HPDE6-E6E7 (cell line): ENCODE measurements around the gene TSPAN33.
"Not testable (repeated sequence)": the region's sequence is repeated elsewhere in the genome, so short reads cannot be mapped to it uniquely, and the experiment has no call there.

Experiments used
- DNase-seq: peaks from one replicate; pipeline ENCODE4 v3.0.0; 2011; ENCODE audit warnings: missing footprints; ENCODE audit errors: extremely low spot score

TSPAN33 gene

DNA sequence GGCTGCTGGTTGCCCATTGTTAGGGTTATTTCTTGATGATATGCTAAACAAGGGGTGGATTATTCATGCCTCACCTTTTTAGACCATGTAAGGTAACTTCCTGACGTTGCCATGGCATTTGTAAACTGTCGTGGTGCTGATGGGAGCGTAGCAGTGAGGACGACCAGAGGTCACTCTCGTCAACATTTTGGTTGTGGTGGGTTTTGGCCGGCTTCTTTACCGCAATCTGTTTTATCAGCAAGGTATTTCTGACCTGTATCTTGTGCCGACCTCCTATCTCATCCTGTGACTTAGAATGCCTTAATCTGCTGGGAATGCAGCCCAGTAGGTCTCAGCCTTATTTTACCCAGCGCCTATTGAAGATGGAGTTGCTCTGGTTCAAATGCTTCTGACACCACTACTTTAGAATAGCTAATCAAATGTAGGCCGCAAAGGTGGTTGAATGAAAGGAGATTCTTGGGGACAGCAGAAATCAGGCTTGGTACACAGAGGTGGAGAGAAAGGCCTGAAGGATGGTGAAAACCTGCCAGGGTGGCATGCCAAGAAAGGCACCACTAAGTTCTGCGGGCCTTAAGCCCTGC is 26.0 kb downstream of the TSPAN33 start:
- no peak for DNase-seq

DNA sequence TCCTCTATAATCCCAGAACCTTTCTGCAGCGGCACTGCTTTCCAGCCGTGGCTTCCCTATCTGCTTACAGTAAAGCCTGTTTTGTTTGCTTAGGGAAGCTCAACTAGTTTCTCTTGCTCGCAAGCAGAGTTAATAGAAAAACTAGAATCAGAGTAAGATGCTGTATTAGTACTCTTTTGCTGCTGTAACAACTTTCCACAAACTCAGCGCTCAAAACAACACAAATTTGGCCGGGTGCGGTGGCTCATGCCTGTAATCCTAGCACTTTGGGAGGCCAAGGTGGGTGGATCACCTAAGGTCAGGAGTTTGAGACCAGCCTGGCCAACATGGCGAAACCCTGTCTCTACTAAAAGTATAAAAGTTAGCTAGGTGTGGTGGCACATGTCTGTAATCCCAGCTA is 29.4 kb downstream of the TSPAN33 start:
- DNase-seq, result not testable (repeated sequence)

DNA sequence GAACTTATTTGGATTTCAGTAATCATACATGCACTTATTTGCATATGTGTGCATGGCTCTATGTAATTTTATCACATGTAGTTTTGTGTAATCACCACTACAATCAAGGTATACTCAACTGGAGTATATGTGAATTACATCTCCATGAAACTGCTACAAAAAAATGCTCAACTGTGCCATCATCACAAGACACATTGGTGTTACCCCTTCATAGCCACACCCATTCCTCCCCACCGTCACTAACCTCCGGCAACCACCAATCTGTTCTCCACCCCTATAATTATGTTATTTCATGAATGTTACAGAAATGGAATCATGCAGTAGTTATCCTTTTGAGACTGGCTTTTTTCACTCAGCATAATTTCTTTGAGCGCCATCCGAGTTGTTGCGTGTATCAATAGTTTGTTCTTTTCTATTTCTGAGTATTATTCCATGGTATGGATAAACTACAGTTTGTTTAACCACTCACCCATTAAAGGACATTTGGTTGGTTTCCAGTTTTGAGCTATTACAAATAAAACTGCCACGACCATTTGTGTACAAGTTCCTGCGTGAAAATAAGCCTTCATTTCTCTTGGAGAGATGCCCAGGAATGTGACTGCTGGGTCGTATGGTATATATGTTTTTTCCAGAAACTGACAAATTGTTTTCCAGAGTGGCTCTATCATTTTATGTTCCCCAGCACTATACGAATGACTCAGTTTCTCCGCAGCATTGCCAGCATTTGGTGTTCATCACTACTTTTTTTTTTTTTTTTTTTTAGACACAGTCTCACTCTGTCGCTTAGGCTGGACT is 32.6 kb downstream of the TSPAN33 start:
- DNase-seq, result no peak

DNA sequence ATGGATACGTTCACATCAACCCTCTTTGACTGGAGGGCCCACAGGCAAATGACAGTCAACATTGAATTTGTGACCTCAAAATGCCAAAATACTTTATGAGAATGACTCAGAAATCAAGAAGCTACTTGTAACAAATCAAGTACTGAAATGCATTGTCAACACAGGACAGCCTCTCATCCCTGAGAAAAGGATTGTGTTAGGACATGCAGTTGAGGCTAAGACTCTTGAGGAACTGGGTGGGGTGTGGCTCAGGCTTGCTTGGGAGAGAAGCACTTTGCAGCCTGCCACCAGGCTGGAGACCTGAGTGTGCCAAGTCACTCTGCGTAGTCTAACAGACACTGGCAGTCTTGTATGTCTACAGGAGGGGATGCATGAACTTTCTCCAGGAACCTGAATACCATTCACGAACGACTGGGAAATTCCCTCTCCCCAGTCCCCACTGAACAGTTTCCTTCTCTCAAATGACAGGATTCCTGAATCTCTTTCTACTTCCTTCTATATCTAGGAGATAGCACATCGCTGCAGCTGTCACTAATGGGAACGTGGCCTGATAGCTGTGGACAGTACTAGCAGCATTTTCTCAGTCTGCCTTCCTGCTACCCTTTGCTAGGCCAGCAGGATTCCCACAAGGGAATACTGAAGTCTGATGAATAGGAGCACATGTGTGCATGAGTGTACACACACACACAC is 40.6 kb downstream of the TSPAN33 start:
- DNase-seq, result peak; percentile 77

DNA sequence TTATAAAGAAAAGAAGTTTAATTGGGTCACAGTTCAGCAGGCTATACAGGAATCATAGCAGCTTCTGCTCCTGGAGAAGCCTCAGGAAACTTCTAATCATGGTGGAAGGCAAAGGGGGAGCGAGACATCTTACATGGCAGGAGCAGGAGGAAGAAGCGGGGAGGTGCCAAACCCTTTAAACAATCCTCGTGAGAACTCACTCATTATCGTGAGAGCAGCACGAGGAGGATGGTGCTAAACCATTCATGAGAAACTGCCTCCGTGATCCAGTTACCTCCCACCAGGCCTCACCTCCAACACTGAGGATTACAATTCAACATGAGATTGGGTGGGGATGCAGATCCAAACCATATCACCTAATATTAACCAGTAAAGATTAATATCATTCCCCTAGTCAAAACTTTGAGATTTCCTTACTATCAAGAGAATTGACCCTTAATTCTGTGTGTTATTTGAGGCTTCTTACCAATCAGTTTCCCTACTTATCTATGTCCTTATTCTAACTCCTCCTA is 42.3 kb downstream of the TSPAN33 start:
- DNase-seq, result no peak

DNA sequence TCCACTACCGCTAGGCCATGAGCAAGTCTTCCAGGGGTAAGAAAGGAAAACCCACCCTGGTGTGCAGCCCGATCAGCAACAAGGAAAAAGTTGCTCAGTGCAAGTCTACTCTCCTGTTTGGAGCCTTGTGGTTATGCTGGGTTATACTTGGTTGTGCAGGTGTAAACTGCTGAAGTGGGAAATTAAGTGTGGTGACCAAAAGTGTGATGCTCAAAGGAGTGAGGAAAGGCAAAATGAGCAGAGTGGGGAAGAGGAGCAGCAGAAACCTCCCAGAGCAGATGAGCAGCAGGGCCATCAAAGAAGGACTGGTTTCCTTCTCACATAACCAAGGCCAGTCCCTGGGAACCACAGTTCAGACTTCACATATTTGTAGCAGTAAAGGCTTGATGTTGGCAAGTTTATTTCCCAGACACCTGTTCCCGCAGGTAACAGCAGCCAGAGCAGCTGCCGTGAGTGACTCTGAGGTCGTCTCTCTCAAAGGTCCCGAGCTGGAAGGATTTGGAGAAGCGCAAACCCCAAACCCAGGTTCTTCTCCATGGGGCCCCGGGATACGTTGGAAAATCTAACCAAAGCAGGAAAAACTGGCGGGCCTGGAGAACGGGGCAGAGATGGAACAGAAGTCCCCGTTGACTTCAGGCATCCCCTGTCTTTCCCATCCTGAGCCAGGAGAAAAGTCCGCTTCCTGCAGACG is 43.3 kb downstream of the TSPAN33 start:
- no peak for DNase-seq

DNA sequence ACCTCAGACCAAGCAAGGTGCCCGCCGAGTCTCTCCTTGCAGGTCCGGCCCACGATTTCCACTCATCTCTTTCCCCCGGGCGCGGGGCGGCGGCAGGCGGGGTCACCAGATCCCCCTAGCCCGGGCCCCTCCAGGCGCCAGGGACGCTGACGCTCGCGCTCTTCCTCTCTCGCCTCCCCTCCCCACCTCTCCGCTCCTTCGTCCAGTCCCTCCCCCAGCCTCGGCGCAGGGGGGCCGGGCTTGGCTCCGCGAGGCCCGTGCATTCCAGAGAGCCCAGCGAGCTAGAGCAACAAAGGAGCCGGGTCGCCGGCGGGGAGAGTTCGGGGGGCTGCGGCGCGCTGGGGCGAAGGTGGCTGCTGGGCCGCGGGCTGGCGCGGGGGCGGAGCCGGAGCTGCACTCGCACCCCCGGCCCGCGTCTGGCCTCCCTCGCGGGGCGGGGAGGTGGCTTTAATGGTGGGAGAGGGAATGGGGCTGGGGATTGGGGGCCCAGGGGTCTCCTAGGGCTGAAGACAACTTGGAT is 43.9 kb downstream of the TSPAN33 start, which contains the start of gene SMO:
SMO (plus strand) TSS at position 262 of the 520 bp plus-strand sequence. CDS start 519 bp downstream, outside the sequence.
- no peak for DNase-seq

DNA sequence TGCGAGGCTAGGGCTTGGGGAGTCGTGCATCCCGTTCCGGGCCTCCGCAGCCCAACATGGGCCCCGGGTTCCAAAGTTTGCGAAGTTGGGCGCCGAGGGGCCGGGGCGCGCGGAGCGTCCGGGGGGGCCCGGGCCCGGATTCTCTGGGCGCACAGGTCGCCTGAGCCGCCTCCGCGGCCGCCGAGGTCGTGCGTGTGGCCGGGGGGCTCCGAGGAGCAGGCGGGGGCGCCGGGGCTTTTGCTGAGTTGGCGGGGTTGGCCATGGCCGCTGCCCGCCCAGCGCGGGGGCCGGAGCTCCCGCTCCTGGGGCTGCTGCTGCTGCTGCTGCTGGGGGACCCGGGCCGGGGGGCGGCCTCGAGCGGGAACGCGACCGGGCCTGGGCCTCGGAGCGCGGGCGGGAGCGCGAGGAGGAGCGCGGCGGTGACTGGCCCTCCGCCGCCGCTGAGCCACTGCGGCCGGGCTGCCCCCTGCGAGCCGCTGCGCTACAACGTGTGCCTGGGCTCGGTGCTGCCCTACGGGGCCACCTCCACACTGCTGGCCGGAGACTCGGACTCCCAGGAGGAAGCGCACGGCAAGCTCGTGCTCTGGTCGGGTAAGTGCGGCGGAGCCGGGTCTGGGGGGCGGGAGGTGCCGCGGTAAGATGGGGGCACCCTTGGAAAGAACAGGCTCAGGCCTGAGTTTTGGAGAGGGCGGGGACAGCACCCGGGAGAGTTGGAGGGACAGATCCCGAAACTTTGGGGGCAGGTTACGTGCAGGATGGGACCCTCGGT is 44.6 kb downstream of the TSPAN33 start:
- DNase-seq, result no peak

DNA sequence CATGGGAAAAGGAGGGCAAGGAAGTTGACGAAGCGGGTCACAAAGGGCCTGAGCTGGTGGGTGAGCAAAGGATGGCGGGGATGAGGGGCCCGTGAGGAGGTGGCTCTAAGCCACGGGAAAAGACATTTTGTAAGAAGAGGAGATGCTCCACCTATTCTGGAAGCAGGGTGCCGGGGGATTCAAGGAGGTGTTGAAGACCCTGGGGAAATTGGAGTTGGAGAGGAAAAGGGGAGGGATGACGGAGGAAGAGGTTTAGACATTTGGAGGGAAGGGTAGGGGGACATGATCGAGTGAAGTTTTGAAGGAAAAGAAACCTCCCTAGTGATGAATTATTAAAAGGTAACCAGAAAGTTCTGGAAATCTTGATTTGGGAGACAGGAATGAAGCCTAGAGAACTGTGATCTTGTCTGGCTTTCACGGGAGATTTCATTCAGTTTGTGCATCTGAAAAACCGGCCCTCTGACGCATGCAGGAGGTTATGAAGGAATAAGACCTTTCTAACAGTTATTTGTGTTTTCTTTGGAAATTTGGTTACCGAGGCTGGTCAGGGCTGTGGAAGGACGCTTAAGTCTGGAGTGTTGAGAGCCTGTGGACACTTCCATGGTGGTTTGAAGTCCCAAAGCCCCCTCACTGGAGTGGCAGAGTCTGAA is 45.3 kb downstream of the TSPAN33 start:
- no peak for DNase-seq

DNA sequence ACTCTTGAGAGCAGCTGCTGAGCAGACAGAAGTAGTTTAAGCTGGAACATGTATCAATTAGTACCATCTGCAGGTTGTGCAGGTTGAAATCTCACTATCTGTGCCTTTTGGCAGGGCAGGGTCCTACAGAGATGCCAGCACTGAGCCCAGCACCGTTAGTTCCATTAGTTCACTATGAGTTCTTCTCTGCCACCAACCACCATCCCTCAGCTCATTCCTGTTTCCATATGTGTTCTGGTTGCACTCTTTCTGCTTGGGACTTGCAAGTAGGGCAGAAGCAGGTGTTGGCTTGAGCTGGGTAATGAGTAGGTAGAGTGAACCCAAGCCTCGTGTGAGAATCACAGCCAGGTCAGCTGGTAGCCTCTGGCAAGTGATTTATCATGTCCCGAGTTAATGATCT is 46.8 kb downstream of the TSPAN33 start:
- DNase-seq, result no peak

DNA sequence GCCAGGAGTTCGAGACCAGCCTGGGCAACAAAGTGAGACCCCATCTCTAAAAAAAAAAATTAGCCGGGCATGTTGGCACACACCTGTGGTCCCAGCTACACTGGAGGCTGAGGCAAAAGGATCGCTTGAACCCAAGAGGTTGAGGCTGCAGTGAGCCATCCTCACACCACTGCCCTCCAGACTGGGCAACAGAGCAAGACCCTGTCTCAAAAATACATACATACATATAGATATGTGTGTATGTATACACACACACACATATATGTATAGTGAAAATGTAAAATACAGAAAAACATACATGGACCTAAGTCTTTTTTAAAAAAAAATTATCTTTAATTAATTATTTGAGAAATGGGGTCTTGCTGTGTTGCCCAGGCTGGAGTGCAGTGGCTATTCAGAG is 49.4 kb downstream of the TSPAN33 start:
- DNase-seq, result no peak

DNA sequence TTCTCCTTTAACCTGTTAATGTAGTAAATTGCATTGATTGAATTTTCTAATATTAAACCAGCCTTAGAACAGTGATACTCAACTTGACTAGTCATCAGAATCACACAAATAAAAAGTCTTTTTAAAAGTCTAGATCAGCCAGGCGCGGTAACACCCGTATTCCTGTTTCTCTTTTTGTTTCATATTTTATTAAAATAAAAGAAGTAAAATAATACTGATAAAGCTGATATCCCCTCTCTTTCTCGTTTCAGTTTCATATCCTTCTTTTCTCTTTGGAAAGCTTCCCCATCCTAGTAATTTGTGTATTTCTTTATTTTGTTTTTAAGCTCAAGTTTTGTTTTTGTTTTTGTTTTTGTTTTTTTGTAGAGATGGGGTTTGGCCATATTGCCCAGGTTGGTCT is 53.3 kb downstream of the TSPAN33 start:
- no peak for DNase-seq

DNA sequence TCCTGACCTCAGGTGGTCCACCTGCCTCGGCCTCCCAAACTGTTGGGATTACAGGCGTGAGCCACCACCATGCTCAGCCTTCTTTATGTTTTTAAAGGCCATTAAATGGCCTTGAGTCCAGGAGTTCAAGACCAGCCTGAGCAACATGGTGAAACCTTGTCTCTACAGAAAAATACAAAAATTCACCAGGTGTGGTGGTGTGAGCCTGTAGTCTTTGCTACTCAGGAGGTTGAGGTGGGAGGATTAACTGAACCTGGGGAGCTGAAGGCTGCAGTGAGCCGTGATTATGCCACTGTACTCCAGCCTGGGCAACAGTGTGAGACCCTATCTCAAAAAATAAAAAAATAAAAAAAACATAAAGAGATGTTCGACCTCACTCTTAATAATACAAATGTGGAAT is 54.9 kb downstream of the TSPAN33 start:
- DNase-seq, result no peak

DNA sequence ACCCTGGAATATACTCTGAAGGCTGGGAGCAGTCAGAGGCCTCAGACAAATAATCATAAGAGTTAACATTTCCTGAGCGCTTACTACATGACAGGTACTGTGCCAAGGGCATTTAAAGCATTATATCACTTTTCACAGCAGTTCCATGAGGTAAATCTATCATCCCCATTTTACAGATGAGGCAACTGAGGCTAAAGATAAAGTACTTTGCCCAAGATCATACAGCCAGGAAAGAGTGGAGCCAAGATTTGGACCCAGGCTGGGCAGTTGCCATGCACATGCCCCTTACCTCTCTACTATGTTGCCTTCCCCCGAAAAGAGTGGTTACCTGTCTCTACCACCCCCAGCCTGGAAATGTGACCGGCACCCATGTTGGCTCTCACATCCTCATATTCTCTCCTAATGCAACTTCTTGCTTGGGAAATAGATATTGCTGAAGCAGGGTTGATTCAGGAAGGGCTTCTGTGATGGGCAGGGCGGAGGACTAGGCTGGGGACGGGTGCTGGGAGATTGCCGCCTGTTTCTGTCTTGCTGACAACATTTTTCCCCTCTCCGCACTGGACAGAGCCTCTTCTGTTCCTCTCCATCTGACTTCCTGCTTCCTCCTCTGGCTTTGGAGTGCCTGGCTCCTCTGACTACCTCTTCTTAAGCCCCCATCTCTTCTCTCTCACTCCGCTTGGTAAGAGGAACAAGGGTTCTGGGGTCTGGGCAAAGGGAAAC is 57.7 kb downstream of the TSPAN33 start:
- no peak for DNase-seq

DNA sequence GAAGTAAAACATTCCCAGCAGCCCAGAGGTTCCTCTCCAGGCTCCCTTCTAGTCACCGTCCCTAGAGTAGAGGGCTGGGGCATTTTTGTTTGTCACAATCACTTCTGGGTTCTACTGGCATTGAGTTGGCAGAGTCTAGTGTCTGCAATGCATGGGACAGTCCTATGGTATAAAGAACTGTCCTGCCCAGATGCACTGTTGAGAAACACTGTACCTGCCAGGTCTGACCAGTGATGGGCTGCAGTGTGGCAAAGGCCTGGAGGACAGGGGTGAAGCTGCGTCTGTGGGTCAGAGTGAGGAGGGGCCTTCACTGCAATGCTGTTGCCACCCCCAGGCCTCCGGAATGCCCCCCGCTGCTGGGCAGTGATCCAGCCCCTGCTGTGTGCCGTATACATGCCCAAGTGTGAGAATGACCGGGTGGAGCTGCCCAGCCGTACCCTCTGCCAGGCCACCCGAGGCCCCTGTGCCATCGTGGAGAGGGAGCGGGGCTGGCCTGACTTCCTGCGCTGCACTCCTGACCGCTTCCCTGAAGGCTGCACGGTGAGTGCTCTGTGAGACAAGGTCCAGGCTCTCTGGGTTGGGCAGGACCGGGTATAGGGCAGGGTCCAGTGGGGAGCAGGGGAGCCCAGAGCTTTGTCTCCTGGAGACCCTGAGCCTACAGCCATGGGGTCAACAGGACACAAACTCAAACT is 58.7 kb downstream of the TSPAN33 start:
- no peak for DNase-seq

DNA sequence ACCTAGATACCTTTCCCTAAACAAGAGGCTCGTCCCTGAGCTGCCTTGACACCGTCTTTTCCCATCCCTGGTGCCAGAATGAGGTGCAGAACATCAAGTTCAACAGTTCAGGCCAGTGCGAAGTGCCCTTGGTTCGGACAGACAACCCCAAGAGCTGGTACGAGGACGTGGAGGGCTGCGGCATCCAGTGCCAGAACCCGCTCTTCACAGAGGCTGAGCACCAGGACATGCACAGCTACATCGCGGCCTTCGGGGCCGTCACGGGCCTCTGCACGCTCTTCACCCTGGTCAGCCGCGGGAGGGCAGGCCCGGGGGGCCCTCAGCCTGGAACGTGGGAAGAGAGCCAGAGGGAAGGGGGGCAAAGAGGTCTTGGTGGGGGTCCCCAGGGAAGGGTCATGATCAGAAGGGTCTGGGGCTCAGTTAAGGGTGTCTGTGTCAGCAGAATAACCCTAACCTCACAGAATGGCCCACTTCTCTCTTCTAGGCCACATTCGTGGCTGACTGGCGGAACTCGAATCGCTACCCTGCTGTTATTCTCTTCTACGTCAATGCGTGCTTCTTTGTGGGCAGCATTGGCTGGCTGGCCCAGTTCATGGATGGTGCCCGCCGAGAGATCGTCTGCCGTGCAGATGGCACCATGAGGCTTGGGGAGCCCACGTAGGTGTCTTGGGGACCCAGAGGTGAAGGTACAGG is 60.8 kb downstream of the TSPAN33 start:
- DNase-seq, result no peak

DNA sequence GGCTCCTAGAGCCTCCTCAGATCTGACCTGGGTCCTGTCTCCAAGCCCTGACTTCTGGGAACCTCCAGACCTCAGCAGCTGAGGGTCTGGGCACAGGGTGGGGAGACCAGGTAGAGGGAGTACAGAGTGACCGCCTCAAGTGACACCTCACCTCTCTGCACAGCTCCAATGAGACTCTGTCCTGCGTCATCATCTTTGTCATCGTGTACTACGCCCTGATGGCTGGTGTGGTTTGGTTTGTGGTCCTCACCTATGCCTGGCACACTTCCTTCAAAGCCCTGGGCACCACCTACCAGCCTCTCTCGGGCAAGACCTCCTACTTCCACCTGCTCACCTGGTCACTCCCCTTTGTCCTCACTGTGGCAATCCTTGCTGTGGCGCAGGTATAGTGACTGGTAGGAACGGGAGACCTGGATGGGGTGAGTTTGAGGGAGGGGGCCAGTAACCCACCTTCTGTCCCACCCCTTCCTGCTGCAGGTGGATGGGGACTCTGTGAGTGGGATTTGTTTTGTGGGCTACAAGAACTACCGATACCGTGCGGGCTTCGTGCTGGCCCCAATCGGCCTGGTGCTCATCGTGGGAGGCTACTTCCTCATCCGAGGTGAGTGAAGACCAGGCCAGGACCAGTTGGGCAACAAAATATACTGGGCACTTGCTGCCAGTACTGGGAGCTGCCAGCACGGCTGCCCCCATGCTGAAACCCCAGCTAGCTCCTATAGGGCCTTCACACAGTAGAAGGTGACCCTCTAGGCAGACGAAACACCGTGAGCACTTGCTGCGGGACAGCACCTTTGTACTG is 61.7 kb downstream of the TSPAN33 start:
- no peak for DNase-seq

DNA sequence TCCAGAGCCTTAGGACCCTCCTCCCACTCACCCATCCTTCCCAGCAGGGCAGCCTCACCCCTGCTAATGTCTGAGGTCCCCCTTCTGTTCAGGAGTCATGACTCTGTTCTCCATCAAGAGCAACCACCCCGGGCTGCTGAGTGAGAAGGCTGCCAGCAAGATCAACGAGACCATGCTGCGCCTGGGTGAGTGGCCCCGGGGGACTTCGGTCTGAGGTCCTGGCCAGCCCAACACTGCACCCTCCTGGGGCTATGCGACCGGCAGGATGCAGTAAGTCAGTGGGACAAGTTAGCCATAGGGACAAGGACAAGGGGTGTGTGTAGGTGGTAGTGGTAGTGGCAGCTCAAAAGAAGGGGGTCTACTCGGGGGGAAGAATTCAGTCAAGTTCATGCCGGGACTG is 64.2 kb downstream of the TSPAN33 start:
- DNase-seq, result no peak
